ENCODE data around the gene GCHFR.

The GCHFR gene

GRCh38 chr15:40754883-40755811 lies 8.7 kb upstream of the GCHFR start, which contains the start of gene RMDN3:
TSS of gene RMDN3 (minus strand) at chr15:40755254. CDS start at chr15:40754783, 471 bp downstream.
- DNase-seq (ENCODE audit: low read depth, low spot score), result peak; percentile 98

GRCh38 chr15:40755812-40756208 lies 8.1 kb upstream of the GCHFR start:
- DNase-seq (ENCODE audit: low read depth, low spot score), result no peak

GRCh38 chr15:40756938-40757337 lies 6.9 kb upstream of the GCHFR start:
- DNase-seq (ENCODE audit: low read depth, low spot score), result no peak

- DNase-seq (ENCODE audit: low read depth, low spot score), result no peak
These were observed 3.9 kb upstream of the GCHFR start for GRCh38 chr15:40759961-40760360.

GRCh38 chr15:40762919-40763800 lies 708 bp upstream of the GCHFR start:
- DNase-seq (ENCODE audit: low read depth, low spot score), result peak; percentile 88

- DNase-seq (ENCODE audit: low read depth, low spot score), result peak; percentile 36
These were observed 798 bp downstream of the GCHFR start for GRCh38 chr15:40764629-40765103.

- peak; percentile 57 for DNase-seq (ENCODE audit: low read depth, low spot score)
These were observed 2.4 kb downstream of the GCHFR start for GRCh38 chr15:40766194-40766815.

GRCh38 chr15:40766906-40767837 lies 3.3 kb downstream of the GCHFR start:
- peak; percentile 86 for DNase-seq (ENCODE audit: low read depth, low spot score)

GRCh38 chr15:40767838-40768500 lies 4.1 kb downstream of the GCHFR start:
- DNase-seq (ENCODE audit: low read depth, low spot score), result no peak

GRCh38 chr15:40768521-40769273 lies 4.8 kb downstream of the GCHFR start:
- DNase-seq (ENCODE audit: low read depth, low spot score), result peak; percentile 44

- peak; percentile 88 for DNase-seq (ENCODE audit: low read depth, low spot score)
These were observed 5.6 kb downstream of the GCHFR start, which contains the start of gene C15orf62 for GRCh38 chr15:40769274-40770146. TSS of gene C15orf62 (plus strand) at chr15:40769980. CDS start at chr15:40770496, 516 bp downstream.

GRCh38 chr15:40770147-40770721 lies 6.4 kb downstream of the GCHFR start:
- no peak for DNase-seq (ENCODE audit: low read depth, low spot score)

GRCh38 chr15:40771242-40771641 lies 7.4 kb downstream of the GCHFR start:
- no peak for DNase-seq (ENCODE audit: low read depth, low spot score)

- DNase-seq (ENCODE audit: low read depth, low spot score), result no peak
These were observed 8.1 kb downstream of the GCHFR start for GRCh38 chr15:40772014-40772413.

GRCh38 chr15:40773496-40773895 lies 9.6 kb downstream of the GCHFR start:
- DNase-seq (ENCODE audit: low read depth, low spot score), result no peak

- DNase-seq (ENCODE audit: low read depth, low spot score), result no peak
These were observed 10.0 kb downstream of the GCHFR start for GRCh38 chr15:40773902-40774301.

GRCh38 chr15:40775007-40775406 lies 11.1 kb downstream of the GCHFR start:
- DNase-seq (ENCODE audit: low read depth, low spot score), result no peak

Measured in astrocyte of the hippocampus (primary cell).